GM18858 (cell line): Measurements from ENCODE around the gene AKNA.

ENCODE experiments used
- ATAC-seq: cut with Tn5 transposase; IDR thresholded peaks from one replicate; pipeline ENCODE4 v1.9.1; 2021; ENCODE audit not compliant: unreplicated experiment

AKNA gene

DNA sequence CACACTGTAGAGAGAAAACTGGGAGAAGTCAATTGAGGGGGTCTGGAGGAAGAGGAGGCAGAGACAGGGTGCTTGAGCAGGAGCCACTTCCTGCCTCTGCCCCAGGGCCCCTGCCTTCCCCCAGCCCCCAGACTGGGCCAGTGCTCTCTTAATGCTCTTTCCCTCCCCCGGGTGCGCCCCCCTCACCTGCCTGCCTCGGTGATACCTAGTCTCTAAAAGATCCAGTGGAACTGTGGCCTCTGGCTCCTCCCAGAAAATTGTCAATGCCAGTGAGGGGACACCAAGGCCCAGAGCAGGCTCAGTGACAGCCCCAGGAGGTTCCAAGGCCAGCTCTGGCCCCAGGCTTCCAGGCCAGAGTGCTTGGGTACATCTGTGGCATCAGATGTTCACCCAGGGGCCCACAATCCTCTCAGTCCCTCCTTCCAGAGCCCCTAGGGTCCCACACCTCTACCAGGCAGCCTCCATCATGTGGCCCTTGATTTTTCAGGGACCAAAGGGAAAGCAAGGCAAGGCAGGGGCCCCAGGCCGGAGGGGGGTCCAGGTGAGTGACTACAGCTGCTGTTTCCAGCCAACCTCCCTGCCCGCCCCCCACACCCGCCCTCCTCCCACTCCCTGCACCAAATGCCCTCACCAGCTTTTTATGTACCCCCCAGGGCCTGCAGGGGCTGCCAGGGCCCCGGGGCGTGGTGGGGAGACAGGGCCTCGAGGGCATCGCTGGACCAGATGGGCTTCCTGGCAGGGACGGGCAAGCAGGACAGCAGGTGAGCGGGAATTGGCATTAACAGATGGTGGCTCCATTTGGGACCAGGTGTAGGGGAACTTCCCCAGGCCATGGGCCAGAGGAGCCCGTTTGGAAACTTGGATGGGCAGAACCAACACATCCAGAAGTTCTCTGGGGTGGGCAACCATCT lies 98.0 kb downstream of the AKNA start:
- ATAC-seq = no peak

DNA sequence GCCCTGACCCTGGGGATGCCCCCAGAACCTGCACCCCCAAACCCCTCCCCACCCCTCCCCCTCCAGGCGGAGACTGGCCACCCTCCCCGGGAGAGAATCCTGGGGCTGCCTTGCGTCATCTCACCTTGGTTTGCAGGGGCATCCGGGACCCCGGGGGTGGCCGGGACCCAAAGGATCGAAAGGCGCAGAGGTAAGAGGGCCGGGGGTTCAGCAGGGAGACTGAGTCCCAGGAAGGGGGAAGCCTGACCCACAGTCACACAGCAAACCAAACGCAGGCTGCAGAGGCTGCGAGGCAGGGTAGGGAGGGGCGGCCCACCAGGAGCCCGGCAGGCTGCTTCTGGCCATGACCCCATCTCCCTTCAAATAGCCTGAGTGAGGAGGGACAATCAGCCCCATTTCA lies 98.7 kb downstream of the AKNA start:
- ATAC-seq = no peak

- ATAC-seq = no peak
These were observed 99.3 kb downstream of the AKNA start for GRCh38 chr9:114288193-114289091.

- ATAC-seq = no peak
These were observed 100.0 kb downstream of the AKNA start for GRCh38 chr9:114287763-114288192.

DNA sequence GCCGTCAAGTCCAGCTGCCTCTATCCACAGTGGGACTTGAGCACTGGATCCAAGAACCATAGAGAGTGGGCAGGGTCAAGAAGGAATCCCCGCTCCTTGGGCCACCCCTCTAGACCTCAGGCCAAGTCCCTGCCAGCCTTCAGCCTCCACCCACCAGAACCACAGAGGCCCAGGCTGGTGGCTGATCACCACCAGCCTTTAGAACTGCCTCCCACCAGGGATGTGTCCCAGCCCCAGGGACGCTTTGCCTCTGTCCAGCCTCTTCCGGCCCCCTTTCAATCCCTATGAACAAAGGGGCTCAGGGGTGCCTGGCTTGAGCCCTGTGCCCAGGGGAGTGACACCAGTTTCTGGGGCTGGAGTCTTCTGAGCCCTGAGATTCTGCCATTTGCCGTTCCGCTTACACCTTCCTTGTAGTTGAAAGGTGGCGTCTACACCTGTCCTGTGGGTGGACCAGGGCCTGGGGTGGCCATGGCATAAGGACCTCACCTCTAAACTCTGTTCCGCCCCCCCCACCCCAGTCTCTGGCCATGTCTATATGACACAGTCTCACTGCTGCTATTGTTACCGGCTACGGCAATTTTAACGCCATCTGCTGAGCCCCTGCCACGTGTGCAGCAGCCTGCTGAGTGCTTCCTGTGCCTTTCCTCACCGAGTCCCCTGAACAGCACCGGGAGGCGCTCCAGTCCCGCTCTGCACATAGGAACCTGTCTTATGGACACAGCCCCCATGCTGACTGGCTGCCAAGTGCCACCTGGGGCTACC lies 100.6 kb downstream of the AKNA start:
- ATAC-seq = no peak

- no peak for ATAC-seq
These were observed 101.6 kb downstream of the AKNA start for GRCh38 chr9:114286146-114286679.

GRCh38 chr9:114285166-114285867 lies 102.5 kb downstream of the AKNA start:
- ATAC-seq = no peak

DNA sequence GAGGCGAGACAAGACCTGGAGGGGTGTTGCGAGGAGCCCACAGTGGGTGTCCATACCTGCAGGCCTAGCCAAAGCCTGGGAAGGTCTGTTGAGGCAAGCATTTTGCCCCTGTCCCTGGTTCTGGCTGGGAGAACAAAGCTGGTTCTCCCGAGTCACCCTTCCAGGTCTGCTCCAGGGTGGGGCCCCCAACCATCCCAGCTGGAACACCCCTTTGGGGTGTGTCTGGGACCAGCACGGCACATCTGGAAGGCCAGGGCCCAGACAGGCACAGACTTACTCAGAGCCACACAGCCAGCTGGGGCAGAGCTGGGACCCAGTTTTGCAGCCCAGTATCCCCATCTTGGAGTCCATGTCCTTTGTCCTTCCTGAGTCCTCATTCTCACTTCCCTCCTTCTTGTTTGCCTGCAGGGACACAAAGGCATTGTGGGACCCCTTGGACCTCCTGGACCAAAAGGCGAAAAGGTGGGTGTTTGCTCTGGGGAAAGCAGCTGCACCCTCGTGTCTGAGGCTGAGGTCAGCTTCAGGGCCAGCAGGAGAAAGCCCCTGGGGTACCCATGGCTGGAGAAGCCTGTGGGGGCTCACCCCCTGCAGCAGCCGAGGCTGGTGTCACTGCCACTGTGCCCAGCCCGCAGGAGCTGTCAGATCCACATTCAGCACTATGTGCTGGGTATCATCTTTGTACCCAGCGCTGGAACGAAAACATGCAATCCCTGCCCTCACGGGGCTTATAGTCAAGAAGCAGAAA lies 103.3 kb downstream of the AKNA start:
- no peak for ATAC-seq
